Psoas muscle (tissue), 8 donors: ENCODE results near the gene REST. TPM values are rescaled to one million over a fixed set of nuclear protein-coding genes. Genes with fewer than 3 reads are reported as not detected.
"Not testable (repeated sequence)": the region's sequence is repeated elsewhere in the genome, so short reads cannot be mapped to it uniquely, and the experiment has no call there.

Experiments
- ATAC-seq, 4 donors: fragments of 200-7000 bp; cut with Tn5 transposase; one replicate each; pipeline ENCODE4 v1.9.1; 2020; ENCODE audit warnings: moderate library complexity in 3 of 4, mild to moderate bottlenecking in 2 of 4
- DNase-seq, 2 donors: peaks; one replicate each; pipeline ENCODE4 v3.0.0-alpha.2; 2020
- H3K27ac ChIP-seq: fragments of 200-600 bp; one replicate; pipeline ENCODE4 v1.8.0; 2022
- H3K27me3 ChIP-seq, 3 donors: fragments of 200-600 bp in 1 of 3; one replicate each; pipeline versions ENCODE4 v1.6.1 to v1.8.0; 2013 to 2022; ENCODE audit warnings: low read length in 2 of 3, mild to moderate bottlenecking in 2 of 3, moderate library complexity in 1 of 3; ENCODE audit not compliant: insufficient read depth in 3 of 3
- H3K36me3 ChIP-seq, 2 donors: fragments of 200-600 bp in 1 of 2; one replicate each; pipeline versions ENCODE4 v1.6.1 to v1.8.0; 2013 to 2022; ENCODE audit warnings: low read depth in 1 of 2, mild to moderate bottlenecking in 1 of 2, moderate library complexity in 1 of 2; ENCODE audit not compliant: insufficient read depth in 1 of 2
- H3K4me1 ChIP-seq: fragments of 200-600 bp; one replicate; pipeline ENCODE4 v1.8.0; 2022
- H3K4me3 ChIP-seq: fragments of 200-600 bp; one replicate; pipeline ENCODE4 v1.8.0; 2022; ENCODE audit warnings: mild to moderate bottlenecking
- H3K9me3 ChIP-seq: fragments of 200-600 bp; one replicate; pipeline ENCODE4 v1.8.0; 2022
- CTCF ChIP-seq: fragments of 200-600 bp; IDR thresholded peaks from one replicate; pipeline ENCODE4 v1.8.0; 2022; ENCODE audit warnings: antibody characterized with exemption
- WGBS, 3 donors: extraction: QIAGEN DNeasy Blood & Tissue Kit; methylation state at CpG; one replicate each; pipeline versions ENCODE4 v1.1.6 to v1.1.7; 2013; 5-methylcytosine and 5-hydroxymethylcytosine counted together
- intact Hi-C, 2 donors: fragments of 100-400 bp; cut with DNase I; formaldehyde crosslinking; loops; one replicate each; pipeline versions ENCODE4 v1.11.0 to v1.14.2; 2022
- polyA plus RNA-seq, 3 donors: library from polyadenylated mRNA; stranded (reverse); fragments of 200-250 nt; gene quantifications; one replicate each; pipeline ENCODE4 v1.2.3, GENCODE V29; 2013
- total RNA-seq, 4 donors: library from RNA; stranded (reverse); fragmentation: NEBNext Ultra II Directional in 2 of 4; extraction: Animal tissue kit (Norgen Biotek cat#: 25700) in 2 of 4; gene quantifications; one replicate each; pipeline versions ENCODE4 v1.2.1 to v1.2.4, GENCODE V29; 2021 to 2023
- donor health status: healthy with polysubstance abuse.
- donor health status: DM: no; HTN: no; CAD: no; lungs with moderate emphysema.
- donor health status: Bipolar disorder and iron deficiency.
- donor health status: healthy.
- donor health status: DM: yes; HTN: yes; CAD: no.
- donor health status: DM: no; HTN: no; CAD: no.
- donor health status: DM: no; HTN: no; CAD: no.
- donor health status: DM: yes; HTN: yes; CAD: no.

The REST gene
- total and polyA plus RNA-seq, 7 donors: 2.5 to 21.4 (median 13.5) TPM

GRCh38 chr4:56876264-56876663 is 31.4 kb upstream of the REST start:
- 89 to 95% (median 90%) methylated on average over 4 of the region's 4 CpGs for WGBS, 3 donors
- Histone ChIP-seq H3K36me3 (no peaks in the 10 kb centered on the region), H3K4me1 (no peaks in the 10 kb centered on the region), H3K27me3 (no peaks in the 10 kb centered on the region), H3K27ac (no peak overlapping the region), H3K9me3 (no peaks in the 10 kb centered on the region), H3K4me3 (no peak overlapping the region)
- intact Hi-C loops: no loop called here
- DNase-seq (no peak), ATAC-seq (no peak)
- no peak for TF ChIP-seq CTCF

- Histone ChIP-seq H3K4me1 (no peaks in the 10 kb centered on the region), H3K4me3 (no peak overlapping the region), H3K36me3 (no peaks in the 10 kb centered on the region), H3K9me3 (no peaks in the 10 kb centered on the region), H3K27me3 (no peaks in the 10 kb centered on the region), H3K27ac (no peak overlapping the region)
- no peak for TF ChIP-seq CTCF
- ATAC-seq: no peak
- DNase-seq: no peak
- intact Hi-C loops: no loop called here
- 59 to 69% (median 62%) methylated on average over 3 of the region's 3 CpGs for WGBS, 3 donors
These were observed 27.7 kb upstream of the REST start for GRCh38 chr4:56879996-56880395.

GRCh38 chr4:56880572-56880971 is 27.1 kb upstream of the REST start:
- no peak overlapping the region for H3K27ac ChIP-seq
- no peak for TF ChIP-seq CTCF
- 65 to 74% (median 68%) methylated on average over 5 of the region's 5 CpGs for WGBS, 3 donors
- no peaks in the 10 kb centered on the region for H3K27me3 ChIP-seq
- no peaks in the 10 kb centered on the region for H3K36me3 ChIP-seq
- H3K4me3 ChIP-seq: no peak overlapping the region
- ATAC-seq (no peak), DNase-seq (no peak)
- no peaks in the 10 kb centered on the region for H3K4me1 ChIP-seq
- no peaks in the 10 kb centered on the region for H3K9me3 ChIP-seq
- intact Hi-C loops: no loop called here

GRCh38 chr4:56884511-56884910 is 23.2 kb upstream of the REST start:
- WGBS, 3 donors: 81 to 91% (median 87%) methylated on average over 3 of the region's 3 CpGs
- H3K4me3 ChIP-seq, H3K36me3 ChIP-seq, H3K9me3 ChIP-seq, H3K27me3 ChIP-seq, DNase-seq, ATAC-seq, H3K4me1 ChIP-seq, intact Hi-C loops, H3K27ac ChIP-seq: not testable (repeated sequence)

GRCh38 chr4:56892691-56893090 is 15.0 kb upstream of the REST start:
- no peak overlapping the region for H3K27ac ChIP-seq
- DNase-seq (no peak), ATAC-seq (no peak)
- no peaks in the 10 kb centered on the region for H3K9me3 ChIP-seq
- TF ChIP-seq CTCF: no peak
- intact Hi-C loops: no loop called here
- H3K4me1 ChIP-seq: no peaks in the 10 kb centered on the region
- WGBS, 3 donors: 88 to 94% (median 93%) methylated on average over 1 of the region's 1 CpG
- no peaks in the 10 kb centered on the region for H3K36me3 ChIP-seq
- peaks cover 0 to 4% (median 0%) of the 10 kb centered on the region in 3 donors for H3K27me3 ChIP-seq
- H3K4me3 ChIP-seq: no peak overlapping the region

GRCh38 chr4:56897842-56898241 is 9.9 kb upstream of the REST start:
- ATAC-seq, H3K4me3 ChIP-seq, H3K27ac ChIP-seq, H3K9me3 ChIP-seq, intact Hi-C loops, H3K4me1 ChIP-seq, H3K27me3 ChIP-seq, DNase-seq, H3K36me3 ChIP-seq: not testable (repeated sequence)
- WGBS, 3 donors: 94 to 98% (median 97%) methylated on average over 15 to 17 of the region's 17 CpGs

- WGBS, 3 donors: 93 to 99% (median 99%) methylated on average over 5 of the region's 5 CpGs
These were observed 7.5 kb upstream of the REST start for GRCh38 chr4:56900186-56900585.

More at GRCh38 chr4:56900186-56900585, 7.5 kb upstream of the REST start:
- intact Hi-C loops, H3K9me3 ChIP-seq, H3K36me3 ChIP-seq, DNase-seq, ATAC-seq, H3K4me3 ChIP-seq, H3K4me1 ChIP-seq, H3K27me3 ChIP-seq, H3K27ac ChIP-seq: not testable (repeated sequence)
